NAMALWA (cell line): ENCODE data around the gene ULK3.

ENCODE experiments used
- DNase-seq: peaks from one replicate; pipeline ENCODE4 v3.0.0-alpha.2; 2015; ENCODE audit warnings: low spot score

The ULK3 gene

GRCh38 chr15:74822233-74822632, 20.7 kb downstream of the ULK3 start:
- DNase-seq: no peak

- no peak for DNase-seq
Measured at GRCh38 chr15:74821790-74822158, 21.2 kb downstream of the ULK3 start.

- peak; percentile 96 for DNase-seq
Measured at GRCh38 chr15:74821091-74821789, 21.7 kb downstream of the ULK3 start.

GRCh38 chr15:74820056-74820455, 22.9 kb downstream of the ULK3 start:
- DNase-seq: no peak

GRCh38 chr15:74817370-74817737, 25.6 kb downstream of the ULK3 start:
- DNase-seq: no peak

GRCh38 chr15:74816624-74817369, 26.2 kb downstream of the ULK3 start:
- DNase-seq: no peak

- DNase-seq: no peak
Measured at GRCh38 chr15:74815961-74816360, 27.0 kb downstream of the ULK3 start.

- DNase-seq: peak; percentile 38
Measured at GRCh38 chr15:74815121-74815934, 27.6 kb downstream of the ULK3 start.

GRCh38 chr15:74812533-74812932, 30.4 kb downstream of the ULK3 start, which contains the start of gene LMAN1L:
LMAN1L (plus strand) TSS chr15:74812835; CDS start chr15:74812855, 20 bp downstream.
- DNase-seq: no peak

- DNase-seq: no peak
Measured at GRCh38 chr15:74809956-74810355, 33.0 kb downstream of the ULK3 start.

- DNase-seq: no peak
Measured at GRCh38 chr15:74809242-74809641, 33.7 kb downstream of the ULK3 start.

- DNase-seq: no peak
Measured at GRCh38 chr15:74808840-74809229, 34.1 kb downstream of the ULK3 start.

GRCh38 chr15:74808078-74808839, 34.7 kb downstream of the ULK3 start:
- DNase-seq: no peak

- no peak for DNase-seq
Measured at GRCh38 chr15:74807282-74807681, 35.7 kb downstream of the ULK3 start.

- no peak for DNase-seq
Measured at GRCh38 chr15:74804935-74805334, 38.0 kb downstream of the ULK3 start.

GRCh38 chr15:74802862-74803447, 40.0 kb downstream of the ULK3 start:
- no peak for DNase-seq

- no peak for DNase-seq
Measured at GRCh38 chr15:74802290-74802689, 40.7 kb downstream of the ULK3 start.

GRCh38 chr15:74801311-74801997, 41.5 kb downstream of the ULK3 start:
- DNase-seq: no peak

GRCh38 chr15:74800559-74801094, 42.3 kb downstream of the ULK3 start:
- no peak for DNase-seq

- DNase-seq: peak; percentile 86
Measured at GRCh38 chr15:74799856-74800558, 42.9 kb downstream of the ULK3 start.
